Astrocyte (in vitro differentiated cells and primary cell): ENCODE measurements around the gene TFEB.

ENCODE experiments used
- CTCF ChIP-seq: IDR thresholded peaks from 2 replicates; pipeline ENCODE4 v1.5.1; 2011; ENCODE audit warnings: low read depth, mild to moderate bottlenecking, inconsistent platforms, low read length, moderate library complexity; ENCODE audit not compliant: insufficient read depth
- EZH2 ChIP-seq: IDR thresholded peaks from 2 replicates; pipeline ENCODE4 v1.6.1; 2012; ENCODE audit warnings: mild to moderate bottlenecking, low read length, inconsistent platforms; ENCODE audit not compliant: insufficient read depth

- TF ChIP-seq CTCF (no peak), EZH2 (no peak)
These were observed 14.6 kb downstream of the TFEB start for GRCh38 chr6:41720783-41721182.
